ENCODE measurements around the gene ZNF22.

The ZNF22 gene

DNA sequence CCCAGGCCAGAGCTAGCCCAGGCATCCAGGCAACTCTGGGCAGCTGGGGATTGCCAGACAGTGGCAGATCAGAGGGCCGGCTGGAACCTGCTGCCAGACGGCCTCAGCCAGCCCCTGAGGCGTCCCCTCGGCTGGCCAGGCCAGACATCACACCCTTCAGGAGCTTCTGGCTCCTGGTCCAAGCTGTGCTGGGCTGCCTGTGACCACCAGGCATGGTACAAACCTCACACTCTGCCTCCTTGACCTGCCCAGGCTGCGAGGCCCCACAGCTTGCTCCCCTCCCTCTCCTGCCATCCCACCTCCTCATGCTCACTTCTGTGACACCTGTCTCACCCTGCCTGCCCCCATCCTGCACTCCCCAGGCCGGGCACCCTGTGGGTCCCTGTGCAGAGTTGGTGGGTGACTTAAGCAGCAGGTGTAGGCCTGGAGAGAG lies 27.8 kb upstream of the ZNF22 start:
- H2AFZ ChIP-seq (ENCODE audit: low read length, unreplicated experiment): no peak overlapping the region
- H3K27me3 ChIP-seq (ENCODE audit: insufficient read depth, low read length): no peaks in the 10 kb centered on the region
- H3K27ac ChIP-seq (ENCODE audit: low read depth, low read length): no peak overlapping the region
- peaks cover 35% of the 10 kb centered on the region for H3K4me1 ChIP-seq (ENCODE audit: control insufficient read depth, insufficient read depth, low read length, unreplicated experiment)
- no peaks in the 10 kb centered on the region for H3K36me3 ChIP-seq (ENCODE audit: insufficient read depth, low read length)
- H3K4me3 ChIP-seq (ENCODE audit: low read depth, low read length): no peak overlapping the region
- H3K79me2 ChIP-seq (ENCODE audit: control insufficient read depth, insufficient read depth, low read length, unreplicated experiment): peaks cover 9% of the 10 kb centered on the region

DNA sequence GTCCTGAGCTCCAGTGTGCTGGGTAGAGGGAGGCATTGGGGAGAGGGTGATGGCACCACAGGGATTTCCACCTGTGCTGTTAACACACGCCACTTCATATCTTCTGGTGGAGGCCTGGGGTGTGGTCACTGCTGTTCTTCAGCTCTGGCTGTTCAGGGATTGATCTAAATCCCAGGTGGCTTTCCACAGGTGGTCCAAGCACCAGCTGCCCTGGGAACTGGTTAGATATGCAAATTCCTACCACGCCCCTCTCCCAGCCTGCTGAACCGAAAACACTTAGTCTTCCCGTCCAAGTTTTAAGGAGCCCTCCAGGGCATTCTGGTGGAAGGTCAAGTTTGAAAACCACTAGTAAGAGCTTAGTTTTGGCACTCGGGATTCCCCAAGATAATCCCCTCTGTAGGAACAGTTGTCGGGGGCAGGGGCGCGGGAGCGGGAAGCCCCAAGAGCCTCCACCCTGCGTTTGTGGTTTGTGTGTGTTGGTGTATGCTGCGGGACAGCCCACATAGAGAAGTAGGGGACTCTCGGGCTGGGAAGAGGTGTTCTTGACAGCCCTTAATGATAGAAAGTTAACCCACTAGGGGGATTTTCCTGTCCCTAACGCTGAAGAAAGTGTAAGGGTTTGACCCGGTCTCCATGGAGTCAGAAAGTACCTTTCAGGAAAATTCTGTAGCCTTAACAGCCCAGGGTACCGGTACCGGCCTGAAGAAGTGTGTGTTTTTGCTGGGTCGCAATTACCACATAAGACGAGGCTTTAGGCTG lies 27.2 kb upstream of the ZNF22 start:
- no peaks in the 10 kb centered on the region for H3K36me3 ChIP-seq (ENCODE audit: insufficient read depth, low read length)
- peaks cover 34% of the 10 kb centered on the region for H3K4me1 ChIP-seq (ENCODE audit: control insufficient read depth, insufficient read depth, low read length, unreplicated experiment)
- H2AFZ ChIP-seq (ENCODE audit: low read length, unreplicated experiment): no peak overlapping the region
- H3K27me3 ChIP-seq (ENCODE audit: insufficient read depth, low read length): no peaks in the 10 kb centered on the region
- no peak overlapping the region for H3K27ac ChIP-seq (ENCODE audit: low read depth, low read length)
- no peak overlapping the region for H3K4me3 ChIP-seq (ENCODE audit: low read depth, low read length)
- H3K79me2 ChIP-seq (ENCODE audit: control insufficient read depth, insufficient read depth, low read length, unreplicated experiment): peaks cover 10% of the 10 kb centered on the region

DNA sequence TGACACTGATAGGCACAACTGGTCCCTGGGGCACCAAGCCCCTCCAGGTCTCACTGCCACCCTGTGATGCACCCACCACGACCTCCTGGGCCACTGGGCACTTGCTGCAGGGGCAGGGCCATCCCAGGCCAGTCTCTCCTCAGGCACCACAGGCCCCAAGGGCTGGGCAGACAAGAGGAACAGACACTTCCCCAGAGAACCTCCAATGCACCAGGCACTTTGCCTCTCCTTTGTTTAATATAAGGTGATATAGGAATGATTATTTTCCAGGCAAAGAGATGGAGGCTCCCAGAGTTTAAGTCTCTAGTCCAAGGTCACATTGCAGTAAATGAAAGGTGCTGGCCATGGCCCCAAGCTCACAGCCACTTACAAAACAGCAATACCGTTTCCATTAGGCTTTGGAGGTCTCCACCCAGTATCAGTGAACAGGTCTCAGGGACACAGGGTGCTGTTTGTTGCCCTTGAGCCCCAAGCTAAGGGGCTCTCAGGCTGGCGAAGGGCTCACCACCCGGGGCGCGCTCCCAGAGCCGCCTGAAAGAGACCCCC lies 26.6 kb upstream of the ZNF22 start:
- Histone ChIP-seq H3K27ac (ENCODE audit: low read depth, low read length) (peak overlapping the region; percentile 50; the same call in 1 of the 2 replicates), H3K79me2 (ENCODE audit: control insufficient read depth, insufficient read depth, low read length, unreplicated experiment) (peaks cover 10% of the 10 kb centered on the region), H2AFZ (ENCODE audit: low read length, unreplicated experiment) (peak overlapping the region; percentile 95), H3K36me3 (ENCODE audit: insufficient read depth, low read length) (no peaks in the 10 kb centered on the region), H3K4me3 (ENCODE audit: low read depth, low read length) (peak overlapping the region; percentile 75), H3K4me1 (ENCODE audit: control insufficient read depth, insufficient read depth, low read length, unreplicated experiment) (peaks cover 38% of the 10 kb centered on the region), H3K27me3 (ENCODE audit: insufficient read depth, low read length) (no peaks in the 10 kb centered on the region)

DNA sequence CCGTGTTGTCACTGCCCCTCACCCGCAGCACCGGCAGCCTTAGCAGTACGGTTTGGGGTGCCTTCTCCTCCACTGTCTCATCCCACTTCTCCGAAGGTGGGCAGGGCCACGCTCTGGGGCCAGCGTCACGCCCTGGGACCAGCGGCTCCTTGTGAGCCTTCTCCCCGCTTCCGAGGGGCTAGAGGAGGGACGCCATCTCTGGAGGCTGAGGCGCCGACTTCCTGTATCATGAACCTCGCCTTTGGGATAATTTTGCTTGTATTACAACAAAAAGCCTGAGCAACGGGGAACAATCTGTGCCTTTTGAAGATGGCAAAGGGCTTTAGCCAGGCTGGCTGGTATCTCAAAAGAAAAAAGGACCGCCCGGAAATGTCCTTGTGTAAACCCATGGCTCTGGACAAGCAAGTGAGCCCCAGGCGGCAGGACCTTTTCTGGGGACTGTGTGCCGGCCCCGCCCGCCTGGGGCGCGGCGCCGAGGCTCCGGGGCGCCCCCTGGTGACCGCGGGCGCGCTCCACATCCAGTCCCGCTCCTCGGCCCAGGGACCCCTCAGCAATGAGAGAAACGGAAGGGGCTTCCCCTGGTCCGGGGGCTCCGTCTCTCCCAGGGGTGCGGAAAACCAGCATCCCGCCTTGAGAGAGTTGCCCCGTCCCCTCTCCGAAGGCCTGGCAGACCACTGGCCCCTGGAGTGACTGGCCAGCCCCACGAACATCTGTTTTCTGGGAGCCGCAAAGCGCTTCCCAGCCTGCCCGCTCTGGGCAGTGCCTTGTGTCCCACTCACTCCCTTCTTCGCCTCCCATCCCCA lies 25.9 kb upstream of the ZNF22 start:
- Histone ChIP-seq H3K4me1 (ENCODE audit: control insufficient read depth, insufficient read depth, low read length, unreplicated experiment) (peaks cover 41% of the 10 kb centered on the region), H3K79me2 (ENCODE audit: control insufficient read depth, insufficient read depth, low read length, unreplicated experiment) (peaks cover 10% of the 10 kb centered on the region), H3K27me3 (ENCODE audit: insufficient read depth, low read length) (no peaks in the 10 kb centered on the region), H3K36me3 (ENCODE audit: insufficient read depth, low read length) (no peaks in the 10 kb centered on the region), H3K4me3 (ENCODE audit: low read depth, low read length) (peak overlapping the region; percentile 75), H2AFZ (ENCODE audit: low read length, unreplicated experiment) (peak overlapping the region; percentile 95), H3K27ac (ENCODE audit: low read depth, low read length) (peak overlapping the region; percentile 50)

DNA sequence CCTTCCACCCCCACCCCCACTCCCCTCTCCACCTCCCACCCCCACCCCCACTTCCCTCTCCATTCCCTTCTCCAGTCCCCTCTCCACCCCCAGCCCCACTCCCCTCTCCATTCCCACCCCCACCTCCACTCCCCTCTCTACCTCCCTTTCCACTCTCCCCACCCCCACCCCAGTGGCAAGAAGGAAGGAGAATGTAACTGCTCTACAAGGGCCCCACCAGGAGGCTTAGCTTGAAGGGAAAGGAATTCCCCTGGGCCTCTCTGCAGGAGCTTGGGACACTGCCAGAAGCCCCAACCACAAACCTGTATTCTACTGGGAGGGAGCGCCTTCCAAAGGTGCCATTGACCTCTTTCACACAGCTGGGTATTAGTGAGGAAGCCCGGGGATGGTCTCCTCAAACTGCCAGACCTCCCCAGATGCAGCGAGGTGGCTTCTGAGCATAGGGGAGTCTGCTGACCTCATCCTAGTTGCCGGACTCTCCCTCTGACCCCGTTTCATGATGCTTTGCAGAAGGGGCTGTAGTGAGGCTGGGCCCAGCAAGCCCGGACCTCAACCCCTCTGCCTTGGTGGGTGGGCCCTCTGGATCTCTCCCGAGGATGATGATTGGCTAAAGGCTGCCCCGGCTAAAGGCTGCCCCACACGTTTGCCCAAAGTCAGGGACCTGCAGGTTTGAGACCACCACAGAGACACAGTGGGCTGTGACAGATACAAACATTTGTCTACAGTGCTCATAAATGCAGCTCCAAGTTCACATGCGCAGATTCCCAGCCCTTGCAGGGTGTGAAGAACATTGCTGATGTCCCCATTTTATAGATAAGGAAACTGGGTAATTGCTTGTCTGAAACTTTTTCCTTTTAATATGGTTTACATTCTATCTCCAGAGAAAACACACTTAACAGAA lies 25.0 kb upstream of the ZNF22 start:
- Histone ChIP-seq H3K79me2 (ENCODE audit: control insufficient read depth, insufficient read depth, low read length, unreplicated experiment) (peaks cover 10% of the 10 kb centered on the region), H3K27ac (ENCODE audit: low read depth, low read length) (no peak overlapping the region), H2AFZ (ENCODE audit: low read length, unreplicated experiment) (no peak overlapping the region), H3K4me1 (ENCODE audit: control insufficient read depth, insufficient read depth, low read length, unreplicated experiment) (peaks cover 49% of the 10 kb centered on the region), H3K27me3 (ENCODE audit: insufficient read depth, low read length) (no peaks in the 10 kb centered on the region), H3K36me3 (ENCODE audit: insufficient read depth, low read length) (no peaks in the 10 kb centered on the region), H3K4me3 (ENCODE audit: low read depth, low read length) (peak overlapping the region; percentile 79)

DNA sequence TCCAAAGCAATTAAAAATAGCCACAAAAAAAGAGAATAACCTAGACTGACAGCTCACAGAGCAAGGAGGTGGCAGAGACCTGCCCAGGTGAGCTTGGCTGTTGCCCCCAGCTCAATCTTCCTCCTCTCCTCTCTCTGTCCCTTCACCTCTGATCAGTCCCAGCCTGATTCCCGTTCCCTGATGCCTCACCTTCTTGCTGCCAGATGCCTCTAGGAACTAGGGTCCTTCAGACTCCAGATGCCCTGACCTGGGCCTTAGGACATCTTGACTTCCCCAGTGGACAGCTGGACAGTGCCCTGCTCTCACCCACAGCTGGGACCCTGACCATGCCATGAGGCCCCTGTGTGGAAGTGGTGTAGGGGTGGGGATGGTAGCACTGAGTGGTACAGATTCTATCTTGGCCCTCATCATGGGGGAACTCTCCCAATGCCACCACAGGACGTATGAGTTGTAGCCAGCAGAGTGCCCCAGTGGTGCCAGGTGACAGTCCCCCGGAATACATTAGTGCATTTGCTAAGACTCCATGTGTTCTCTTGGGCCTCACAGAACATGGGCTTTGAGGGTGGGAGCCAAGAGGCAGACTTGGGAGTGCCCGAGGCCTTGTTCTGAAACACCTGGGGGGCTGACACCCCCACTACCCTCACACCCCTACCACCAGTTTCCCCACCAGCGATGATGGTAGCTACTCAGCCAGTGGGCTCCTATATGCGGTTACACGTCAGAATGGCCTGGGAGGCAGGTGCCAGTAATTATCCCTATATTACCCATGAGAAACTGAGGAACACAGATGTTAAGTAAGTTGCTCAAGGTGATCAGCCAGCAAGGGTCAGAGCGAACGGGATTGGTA lies 24.1 kb upstream of the ZNF22 start:
- H3K27me3 ChIP-seq (ENCODE audit: insufficient read depth, low read length): no peaks in the 10 kb centered on the region
- H3K36me3 ChIP-seq (ENCODE audit: insufficient read depth, low read length): no peaks in the 10 kb centered on the region
- no peak overlapping the region for H2AFZ ChIP-seq (ENCODE audit: low read length, unreplicated experiment)
- H3K4me3 ChIP-seq (ENCODE audit: low read depth, low read length): peak overlapping the region; percentile 79
- H3K27ac ChIP-seq (ENCODE audit: low read depth, low read length): no peak overlapping the region
- H3K4me1 ChIP-seq (ENCODE audit: control insufficient read depth, insufficient read depth, low read length, unreplicated experiment): peaks cover 57% of the 10 kb centered on the region
- H3K79me2 ChIP-seq (ENCODE audit: control insufficient read depth, insufficient read depth, low read length, unreplicated experiment): peaks cover 10% of the 10 kb centered on the region

DNA sequence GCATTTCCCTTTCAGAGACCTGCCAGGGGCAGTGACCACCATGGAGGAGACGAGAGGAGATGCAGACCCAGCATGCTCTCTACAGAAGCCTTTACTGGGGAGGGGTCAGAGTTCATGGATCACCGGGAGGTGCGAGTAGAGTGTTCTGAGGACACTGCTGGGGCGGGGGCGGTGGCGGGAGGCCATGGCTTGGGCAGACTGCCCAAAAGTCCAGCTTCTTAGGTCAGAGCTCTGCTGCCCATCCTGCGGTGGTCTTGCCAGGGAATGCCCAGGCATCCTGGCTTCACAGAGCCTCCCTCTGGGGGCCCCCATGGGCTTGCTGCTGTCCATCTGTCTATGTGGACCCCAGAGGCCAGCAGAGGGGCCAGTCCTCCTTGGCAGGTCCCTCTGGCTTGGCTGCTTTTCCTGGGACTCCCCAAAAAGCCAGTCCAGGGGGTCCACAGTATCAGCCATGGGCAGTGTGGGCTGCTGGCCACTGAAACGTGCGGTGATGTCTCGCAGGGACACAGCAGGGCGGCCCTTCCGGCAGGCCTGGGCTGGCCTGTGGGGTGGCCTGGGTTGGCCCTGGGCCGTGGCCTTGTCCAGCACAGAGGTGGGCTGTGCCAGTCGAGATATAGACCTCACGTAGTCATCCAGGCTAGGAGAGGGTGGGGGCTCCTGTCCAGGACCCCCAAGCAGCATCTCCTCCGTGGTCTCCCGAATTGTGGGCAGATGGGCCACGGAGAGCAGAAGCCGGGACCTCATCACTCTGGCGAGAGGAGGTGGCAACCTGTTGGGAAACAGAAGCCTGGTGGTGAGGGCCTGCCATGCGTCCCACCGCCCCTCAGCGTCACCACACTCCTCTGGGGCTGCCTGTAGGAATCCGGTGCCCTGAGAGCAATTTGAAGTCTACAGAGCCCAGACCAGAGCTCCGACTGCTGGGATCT lies 23.2 kb upstream of the ZNF22 start:
- Histone ChIP-seq H3K4me3 (ENCODE audit: low read depth, low read length) (peak overlapping the region; percentile 79), H3K36me3 (ENCODE audit: insufficient read depth, low read length) (no peaks in the 10 kb centered on the region), H3K79me2 (ENCODE audit: control insufficient read depth, insufficient read depth, low read length, unreplicated experiment) (peaks cover 10% of the 10 kb centered on the region), H3K4me1 (ENCODE audit: control insufficient read depth, insufficient read depth, low read length, unreplicated experiment) (peaks cover 66% of the 10 kb centered on the region), H3K27me3 (ENCODE audit: insufficient read depth, low read length) (no peaks in the 10 kb centered on the region), H3K27ac (ENCODE audit: low read depth, low read length) (no peak overlapping the region), H2AFZ (ENCODE audit: low read length, unreplicated experiment) (no peak overlapping the region)

DNA sequence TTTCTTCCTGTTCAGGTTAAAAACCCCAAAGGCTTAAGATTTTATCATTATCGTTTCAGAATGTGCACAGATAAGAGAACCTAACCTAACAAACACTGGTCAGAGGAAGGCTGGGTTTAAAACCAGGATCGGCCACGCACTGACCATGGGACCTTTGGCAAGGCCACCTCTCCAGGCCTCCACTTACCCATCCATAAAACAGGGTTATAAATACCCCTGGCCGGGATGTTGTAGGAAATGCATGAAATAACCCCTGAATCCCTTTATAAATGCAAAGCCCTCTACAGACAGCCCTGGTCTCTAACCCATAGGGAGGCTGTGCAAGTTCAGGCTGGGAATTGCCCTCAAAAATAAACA lies 22.5 kb upstream of the ZNF22 start:
- no peaks in the 10 kb centered on the region for H3K36me3 ChIP-seq (ENCODE audit: insufficient read depth, low read length)
- no peak overlapping the region for H3K27ac ChIP-seq (ENCODE audit: low read depth, low read length)
- H3K79me2 ChIP-seq (ENCODE audit: control insufficient read depth, insufficient read depth, low read length, unreplicated experiment): peaks cover 10% of the 10 kb centered on the region
- H3K27me3 ChIP-seq (ENCODE audit: insufficient read depth, low read length): no peaks in the 10 kb centered on the region
- H3K4me3 ChIP-seq (ENCODE audit: low read depth, low read length): peak overlapping the region; percentile 79
- H2AFZ ChIP-seq (ENCODE audit: low read length, unreplicated experiment): no peak overlapping the region
- peaks cover 73% of the 10 kb centered on the region for H3K4me1 ChIP-seq (ENCODE audit: control insufficient read depth, insufficient read depth, low read length, unreplicated experiment)

Measured in ACC112 (cell line).